Measurements from ENCODE around the gene SLC19A1.
"Not testable (repeated sequence)": the region's sequence is repeated elsewhere in the genome, so short reads cannot be mapped to it uniquely, and the experiment has no call there.

The SLC19A1 gene

DNA sequence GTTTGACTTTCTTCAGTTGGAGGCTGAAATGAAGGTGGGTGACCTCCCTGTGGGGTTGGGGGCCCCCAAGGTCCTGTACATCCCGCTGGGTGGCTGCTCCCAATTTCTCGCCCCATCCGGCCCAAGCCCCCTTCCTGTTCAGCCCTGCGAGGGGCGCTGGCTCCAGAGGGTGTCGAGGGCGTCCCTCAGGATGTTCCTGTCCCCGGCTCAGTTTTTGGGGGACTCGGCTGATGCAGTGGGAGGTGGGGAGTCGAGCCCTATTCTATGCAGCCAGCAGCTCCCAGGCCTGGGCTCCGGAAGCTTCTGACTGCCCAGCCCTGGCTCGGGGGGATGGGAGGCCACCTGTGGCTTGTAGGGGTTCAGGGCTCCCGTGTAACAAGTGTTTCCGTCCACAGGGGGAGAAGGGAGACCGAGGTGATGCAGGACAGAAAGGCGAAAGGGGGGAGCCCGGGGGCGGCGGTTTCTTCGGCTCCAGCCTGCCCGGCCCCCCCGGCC, 38.2 kb downstream of the SLC19A1 start:
- DNase-seq, result no peak

DNA sequence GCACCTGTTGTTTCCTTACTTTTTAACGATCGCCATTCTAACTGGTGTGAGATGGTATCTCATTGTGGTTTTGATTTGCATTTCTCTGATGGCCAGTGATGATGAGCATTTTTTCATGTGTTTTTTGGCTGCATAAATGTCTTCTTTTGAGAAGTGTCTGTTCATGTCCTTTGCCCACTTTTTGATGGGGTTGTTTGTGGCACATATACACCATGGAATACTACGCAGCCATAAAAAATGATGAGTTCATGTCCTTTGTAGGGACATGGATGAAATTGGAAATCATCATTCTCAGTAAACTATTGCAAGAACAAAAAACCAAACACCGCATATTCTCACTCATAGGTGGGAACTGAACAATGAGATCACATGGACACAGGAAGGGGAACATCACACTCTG, 39.0 kb downstream of the SLC19A1 start:
- not testable (repeated sequence) for DNase-seq

DNA sequence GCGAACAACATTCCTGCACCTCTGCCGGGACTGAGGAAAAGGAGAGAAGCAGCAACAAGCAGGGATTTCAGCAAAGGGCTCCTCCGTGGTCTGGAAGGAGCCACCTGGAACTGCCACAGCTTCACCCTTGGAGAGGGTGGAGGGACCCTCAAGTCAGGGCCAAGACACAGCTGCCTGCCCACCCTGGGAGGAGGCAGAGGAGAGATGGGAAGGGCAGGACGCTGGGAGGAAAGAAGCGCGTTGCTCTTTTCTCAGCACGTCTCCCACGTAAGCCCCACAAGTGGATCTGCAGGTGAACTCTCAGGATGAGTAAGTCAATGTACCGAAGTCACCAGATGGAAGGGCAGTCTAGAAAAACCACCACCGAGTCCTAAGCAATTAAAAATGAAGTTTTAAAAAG, 39.6 kb downstream of the SLC19A1 start:
- DNase-seq, result no peak

DNA sequence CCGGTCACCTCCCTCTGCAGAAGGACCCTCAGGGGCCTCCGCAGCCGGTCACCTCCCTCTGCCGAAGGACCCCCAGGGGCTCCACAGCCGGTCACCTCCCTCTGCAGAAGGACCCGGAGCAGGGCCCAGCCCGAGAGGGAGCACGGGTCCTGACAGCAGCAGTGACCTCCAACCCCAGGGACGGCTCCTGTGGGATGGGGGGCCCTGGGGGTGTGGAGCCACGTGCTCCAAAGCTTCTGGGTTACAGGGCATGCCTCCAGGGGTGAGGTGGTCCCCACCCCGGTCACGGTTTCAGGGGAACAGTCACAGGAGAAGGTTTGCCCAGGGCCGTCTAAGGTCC, 40.3 kb downstream of the SLC19A1 start:
- DNase-seq, result no peak

DNA sequence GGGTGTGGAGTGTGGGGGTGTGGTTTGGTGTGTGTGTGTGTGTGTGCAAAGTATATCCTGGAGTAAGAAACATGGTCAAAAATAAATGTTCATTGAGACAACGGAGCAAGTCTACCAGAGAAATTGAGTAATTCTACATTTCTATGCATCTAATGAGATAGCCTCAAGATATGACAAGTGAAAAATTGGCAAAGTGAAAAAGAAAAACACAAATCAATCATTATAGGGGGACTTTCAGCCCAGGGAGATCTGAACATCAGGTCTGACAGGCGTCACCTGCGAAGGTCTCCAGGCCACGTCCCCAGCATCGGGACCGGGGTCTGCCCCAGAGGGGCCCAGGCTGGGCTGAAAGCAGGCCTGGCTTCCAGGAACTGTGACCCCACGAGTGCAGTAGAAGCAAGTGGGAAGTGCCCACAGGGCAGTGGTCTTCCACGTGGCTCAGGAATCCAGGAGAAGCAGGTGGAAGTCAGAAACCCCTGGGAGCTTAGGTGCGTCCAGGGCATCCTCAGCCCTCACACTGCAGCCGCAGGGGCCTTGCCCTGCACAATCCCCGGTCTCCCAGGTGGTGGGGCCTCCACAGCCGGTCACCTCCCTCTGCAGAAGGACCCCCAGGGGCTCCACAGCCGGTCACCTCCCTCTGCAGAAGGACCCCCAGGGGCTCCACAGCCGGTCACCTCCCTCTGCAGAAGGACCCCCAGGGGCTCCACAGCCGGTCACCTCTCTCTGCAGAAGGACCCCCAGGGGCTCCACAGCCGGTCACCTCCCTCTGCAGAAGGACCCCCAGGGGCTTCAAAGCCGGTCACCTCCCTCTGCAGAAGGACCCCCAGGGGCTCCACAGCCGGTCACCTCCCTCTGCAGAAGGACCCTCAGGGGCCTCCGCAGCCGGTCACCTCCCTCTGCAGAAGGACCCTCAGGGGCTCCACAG, 40.9 kb downstream of the SLC19A1 start:
- DNase-seq, result not testable (repeated sequence)

DNA sequence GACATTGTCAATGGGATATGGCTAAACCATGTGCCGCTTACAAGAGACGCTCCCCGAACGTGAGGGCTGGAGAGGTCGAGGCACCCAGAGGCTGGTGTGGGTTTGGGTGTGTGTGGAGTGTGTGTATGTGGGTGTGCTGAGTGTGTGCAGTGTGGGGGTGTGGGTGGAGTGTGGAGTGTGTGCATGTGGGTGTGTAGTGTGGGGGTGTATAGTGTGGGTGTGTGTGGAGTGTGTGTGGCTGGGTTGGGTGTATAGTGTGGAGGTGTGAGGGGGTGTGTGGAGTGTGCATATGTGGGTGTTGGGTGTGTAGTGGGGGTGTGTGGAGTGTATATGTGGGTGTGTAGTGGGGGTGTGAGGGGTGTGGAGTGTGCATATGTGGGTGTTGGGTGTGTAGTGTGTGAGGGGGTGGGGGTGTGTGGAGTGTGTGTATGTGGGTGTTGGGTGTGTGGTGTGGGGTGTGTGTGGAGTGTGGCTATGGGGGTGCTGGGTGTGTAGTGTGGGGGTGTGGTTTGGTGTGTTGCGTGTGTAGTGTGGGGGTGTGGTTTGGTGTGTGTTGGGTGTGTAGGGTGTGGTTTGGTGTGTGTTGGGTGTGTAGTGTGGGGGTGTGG, 42.2 kb downstream of the SLC19A1 start:
- DNase-seq, result no peak

DNA sequence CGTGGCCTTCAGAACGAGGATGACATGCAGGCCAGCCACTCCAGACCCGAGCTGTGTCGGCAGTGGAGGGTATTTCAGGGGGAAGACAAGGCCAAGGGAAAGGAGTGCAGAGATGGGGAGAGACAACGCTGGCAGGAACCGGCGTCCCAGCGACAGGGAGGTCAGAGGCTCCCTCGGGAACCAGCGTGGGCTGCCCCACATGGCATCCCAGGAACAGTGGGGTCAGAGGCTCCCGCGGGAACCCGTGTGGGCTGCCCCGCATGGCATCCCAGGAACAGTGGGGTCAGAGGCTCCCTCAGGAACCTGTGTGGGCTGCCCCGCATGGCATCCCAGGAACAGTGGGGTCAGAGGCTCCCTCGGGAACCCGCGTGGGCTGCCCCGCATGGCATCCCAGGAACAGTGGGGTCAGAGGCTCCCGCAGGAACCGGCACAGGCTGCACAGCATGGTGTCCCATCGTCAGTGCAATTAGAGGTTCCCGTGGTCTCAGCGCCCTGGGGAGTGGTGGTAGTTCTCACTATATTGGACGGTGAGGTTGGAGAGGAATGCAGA, 43.0 kb downstream of the SLC19A1 start:
- DNase-seq, result no peak

DNA sequence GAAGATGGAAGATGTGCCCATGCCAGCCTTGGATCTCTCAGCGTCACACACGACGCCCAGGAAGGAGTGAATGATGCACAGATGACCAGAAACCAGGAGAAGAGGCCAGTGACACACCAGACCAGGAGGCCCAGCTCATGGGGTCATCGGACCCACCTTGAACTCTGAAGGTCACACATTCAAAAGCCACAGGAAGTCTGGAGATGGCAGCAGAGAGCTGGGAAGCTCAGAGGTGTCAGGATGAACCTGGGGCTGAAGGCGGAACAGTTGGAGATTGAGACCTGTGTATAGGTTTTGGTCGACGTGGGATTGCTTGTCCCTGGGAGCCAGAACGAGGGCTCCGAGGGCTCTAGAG, 43.6 kb downstream of the SLC19A1 start:
- DNase-seq, result no peak

DNA sequence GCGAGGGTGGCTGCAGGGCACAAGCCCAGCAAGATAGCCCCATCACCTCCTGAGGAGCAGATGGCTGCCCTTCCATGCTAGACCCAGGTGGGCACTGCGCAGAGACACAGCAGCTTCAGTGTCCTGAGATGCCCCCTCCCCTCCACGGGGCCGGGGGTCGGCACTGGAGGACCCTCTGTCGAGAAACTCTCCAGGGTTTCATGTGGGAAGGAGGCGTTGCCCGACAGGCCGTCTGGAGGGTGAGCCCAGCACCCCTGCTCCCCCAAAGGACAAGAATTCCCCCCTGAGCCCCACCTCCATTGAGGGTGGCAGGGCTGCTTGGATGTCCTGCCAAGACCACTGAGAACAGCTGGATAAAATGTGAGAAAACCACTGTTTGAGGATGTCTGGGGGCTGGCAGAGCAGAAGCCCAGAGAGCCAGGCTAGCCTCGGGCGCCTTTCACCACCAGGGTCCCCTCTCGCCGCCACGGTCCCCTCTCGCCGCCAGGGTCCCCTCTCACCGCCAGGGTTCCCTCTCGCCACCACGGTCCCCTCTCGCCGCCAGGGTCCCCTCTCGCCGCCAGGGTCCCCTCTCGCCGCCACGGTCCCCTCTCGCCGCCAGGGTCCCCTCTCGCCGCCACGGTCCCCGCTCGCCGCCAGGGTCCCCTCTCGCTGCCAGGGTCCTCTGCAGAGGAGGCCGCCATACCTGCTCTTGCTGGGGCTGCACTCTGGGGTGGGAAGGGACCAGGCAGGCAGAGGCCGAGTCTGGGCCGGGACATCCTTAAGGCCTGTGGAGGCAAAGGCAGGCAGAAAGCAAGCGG, 44.2 kb downstream of the SLC19A1 start:
- no peak for DNase-seq

DNA sequence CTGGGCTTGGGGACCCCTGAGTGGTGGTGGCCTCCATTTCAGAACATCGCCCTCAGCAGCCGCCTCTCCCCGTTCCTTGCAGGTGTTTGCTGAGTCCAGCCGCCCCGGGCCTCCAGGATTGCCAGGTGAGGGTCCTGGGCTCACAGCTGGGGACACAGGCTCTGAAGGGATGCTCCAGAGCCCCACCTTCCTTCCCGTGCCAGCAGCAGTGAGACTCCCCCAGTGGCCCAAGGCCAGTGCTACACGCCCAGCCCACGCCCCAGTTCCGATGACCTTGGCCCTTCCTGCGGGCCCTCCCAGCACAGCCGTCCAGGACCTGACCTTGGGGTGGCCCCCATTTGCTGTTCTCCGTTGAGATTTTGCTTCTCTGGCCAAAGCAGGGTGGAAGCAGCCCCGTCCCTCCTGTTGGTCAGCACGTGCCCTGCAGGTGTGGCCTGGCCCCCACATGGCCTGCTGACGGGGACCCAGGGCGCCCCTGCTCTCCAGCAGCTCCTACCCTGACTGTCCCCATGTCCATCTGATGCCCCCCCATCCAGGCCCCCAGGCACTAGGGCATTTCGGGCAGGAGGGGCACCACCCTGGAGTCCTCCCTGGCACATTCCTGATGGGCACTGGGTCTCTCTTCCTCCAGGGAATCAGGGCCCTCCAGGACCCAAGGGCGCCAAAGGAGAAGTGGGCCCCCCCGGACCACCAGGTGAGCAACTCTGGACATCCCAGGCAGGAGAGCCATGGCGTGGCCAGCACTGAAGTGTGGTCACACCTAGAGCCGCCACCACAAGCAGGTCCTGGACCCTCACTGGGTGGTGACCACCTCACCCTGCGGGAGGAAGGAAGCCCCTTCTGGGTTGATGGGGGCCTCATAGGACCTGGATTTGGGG, 45.0 kb downstream of the SLC19A1 start:
- no peak for DNase-seq

DNA sequence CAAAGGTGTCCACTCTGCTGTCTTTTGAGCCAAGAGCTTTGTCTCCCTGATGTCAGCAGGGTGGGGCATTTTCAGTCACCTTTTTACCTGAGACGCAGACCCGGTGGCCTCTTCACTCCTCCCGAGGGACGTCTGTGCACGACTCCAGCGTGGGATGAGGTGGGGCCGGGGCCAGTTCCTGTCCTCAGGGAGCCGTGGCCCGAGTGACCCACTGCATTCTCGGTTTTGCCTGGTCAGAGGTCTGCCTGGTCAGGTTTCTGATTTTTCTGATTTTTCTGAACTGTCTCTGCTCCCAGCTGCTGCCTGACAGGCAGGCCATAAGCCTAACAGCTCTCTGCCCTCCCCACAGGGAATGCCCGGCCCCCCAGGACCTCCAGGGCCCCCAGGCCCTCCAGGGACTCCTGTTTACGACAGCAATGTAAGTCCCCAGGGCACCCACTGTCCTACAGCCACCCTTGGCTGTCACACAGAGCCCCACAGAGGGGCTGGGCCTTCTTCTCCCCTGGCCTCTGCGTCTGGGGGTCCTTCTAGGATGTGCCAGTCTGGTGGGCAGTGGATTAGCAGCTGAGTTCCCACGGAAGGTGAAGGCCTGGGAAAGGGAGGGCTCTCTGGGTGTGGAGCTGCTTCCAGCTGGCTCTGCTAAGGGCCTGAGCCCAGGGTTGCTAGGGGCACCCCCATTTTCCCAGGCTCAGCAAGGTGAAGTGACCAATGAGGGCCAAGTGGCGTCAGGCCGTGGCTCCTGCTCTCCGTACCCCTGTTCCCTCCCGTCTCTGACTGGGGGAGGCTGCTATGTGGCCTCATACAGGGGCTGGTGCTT, 45.9 kb downstream of the SLC19A1 start:
- DNase-seq, result no peak

DNA sequence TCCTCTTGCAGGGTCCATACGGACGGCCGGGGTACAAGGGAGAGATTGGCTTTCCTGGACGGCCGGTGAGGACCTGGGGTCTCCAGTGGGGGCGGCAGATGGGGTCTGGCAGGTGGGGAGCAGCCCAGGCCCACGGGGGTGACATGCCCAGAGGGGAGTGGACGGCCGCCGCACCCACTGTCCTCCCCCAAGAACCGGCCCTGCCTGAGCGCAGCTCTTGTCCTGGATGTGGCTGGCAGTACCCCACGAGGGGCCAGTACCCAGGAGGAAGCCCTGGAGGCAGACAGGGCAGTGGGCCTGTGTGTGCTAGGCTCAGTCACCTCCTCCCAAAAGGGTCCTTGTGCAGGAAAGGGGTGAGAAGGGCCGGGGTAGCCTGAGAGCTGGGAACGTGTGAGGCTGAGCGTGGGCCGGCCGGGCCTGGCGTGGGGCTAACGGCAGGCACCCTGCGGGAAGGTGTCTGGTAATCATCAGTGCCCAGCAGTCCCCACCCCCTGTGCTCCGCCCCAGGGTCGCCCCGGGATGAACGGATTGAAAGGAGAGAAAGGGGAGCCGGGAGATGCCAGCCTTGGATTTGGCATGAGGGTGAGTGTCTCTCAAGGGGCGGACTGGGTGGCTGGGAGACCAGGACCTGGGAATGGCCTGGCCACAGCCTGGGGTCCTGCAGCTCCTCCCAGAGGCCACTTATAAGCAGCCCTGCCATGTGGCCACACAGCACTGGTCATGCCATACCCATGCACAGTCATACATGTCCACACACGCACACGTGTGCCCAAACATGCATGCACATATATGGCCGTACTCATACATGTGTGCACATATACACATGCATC, 47.2 kb downstream of the SLC19A1 start:
- no peak for DNase-seq

DNA sequence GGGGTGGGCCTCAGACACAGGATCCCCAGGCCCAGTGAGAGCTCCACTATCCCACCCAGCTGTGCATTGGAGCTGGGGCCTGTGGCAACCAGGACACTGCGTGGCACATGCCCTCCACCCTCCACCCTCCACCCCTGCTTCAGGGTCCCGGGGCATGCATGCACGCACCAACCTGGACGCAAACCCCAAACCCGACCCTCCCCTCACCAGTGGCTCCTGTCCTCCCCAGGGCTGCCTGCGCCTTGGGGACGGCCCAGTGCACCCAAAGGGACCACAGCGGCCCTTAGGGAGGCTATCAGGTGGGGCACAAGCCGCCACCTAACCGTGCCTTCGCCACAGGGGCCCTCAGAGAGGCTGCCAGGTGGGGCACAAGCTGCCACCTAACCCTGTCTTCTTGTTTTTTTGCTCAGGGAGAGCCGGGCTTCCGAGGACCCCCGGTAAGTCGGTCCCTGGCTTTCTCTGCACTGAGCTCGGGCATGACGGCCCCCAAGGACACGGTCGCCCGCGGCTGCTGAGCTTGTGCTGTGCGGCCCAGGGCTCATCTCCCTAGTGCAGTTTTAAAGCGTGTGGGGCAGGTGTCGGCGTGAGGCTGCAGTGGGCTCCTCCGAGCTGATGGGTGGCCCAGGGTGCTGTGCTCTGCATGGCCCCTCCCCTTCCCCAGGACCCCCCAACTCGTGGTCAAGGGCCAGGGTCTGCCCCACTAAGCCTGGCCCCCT, 47.9 kb downstream of the SLC19A1 start:
- DNase-seq, result no peak

DNA sequence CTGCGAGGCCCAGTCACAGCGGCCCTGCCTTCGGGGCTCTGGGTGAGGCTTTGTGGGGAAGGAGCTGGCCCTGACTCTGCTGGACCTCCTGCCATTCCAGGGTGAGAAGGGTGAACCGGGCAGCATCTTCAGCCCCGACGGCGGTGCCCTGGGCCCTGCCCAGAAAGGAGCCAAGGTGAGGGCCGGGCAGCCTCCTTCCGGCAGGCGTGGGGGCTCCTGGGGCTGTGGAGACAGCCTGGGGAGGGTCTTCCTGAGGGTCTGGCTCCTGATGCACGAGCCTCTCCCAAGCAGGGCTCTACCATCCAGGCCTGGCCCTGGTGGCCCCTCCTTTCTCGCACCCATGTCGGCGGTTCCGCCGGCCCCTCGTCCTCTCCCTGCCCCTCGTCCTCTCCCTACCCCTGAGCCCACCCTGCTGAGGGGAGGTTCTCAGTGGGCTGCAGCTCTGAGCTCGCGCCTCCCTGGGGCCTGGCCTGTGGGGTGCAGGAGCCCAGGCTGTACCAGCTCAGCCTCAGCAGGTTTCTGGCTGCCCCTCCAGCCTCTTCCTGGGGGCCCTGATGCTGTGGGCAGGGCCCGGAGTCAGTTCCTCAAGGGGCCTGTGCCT, 48.7 kb downstream of the SLC19A1 start:
- no peak for DNase-seq

DNA sequence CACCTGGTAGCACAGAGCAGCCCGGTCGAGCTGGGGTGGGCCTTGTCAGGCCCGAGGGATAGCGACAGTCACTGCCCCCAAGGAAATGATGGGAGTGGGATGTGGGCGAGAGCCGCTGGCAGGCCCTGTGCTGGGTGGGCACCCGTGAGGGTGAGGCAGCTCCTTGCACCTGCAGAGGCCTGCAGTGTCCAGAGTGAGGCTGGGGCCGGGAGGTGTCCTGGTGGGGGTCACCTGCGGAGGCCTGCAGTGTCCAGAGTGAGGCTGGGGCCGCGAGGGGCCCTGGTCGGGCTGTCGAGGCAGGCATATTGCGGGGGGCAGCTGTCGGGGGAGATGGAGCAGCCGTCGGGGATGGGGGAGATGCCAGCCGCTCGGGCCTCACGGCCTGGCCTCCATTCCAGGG, 49.5 kb downstream of the SLC19A1 start:
- no peak for DNase-seq

DNA sequence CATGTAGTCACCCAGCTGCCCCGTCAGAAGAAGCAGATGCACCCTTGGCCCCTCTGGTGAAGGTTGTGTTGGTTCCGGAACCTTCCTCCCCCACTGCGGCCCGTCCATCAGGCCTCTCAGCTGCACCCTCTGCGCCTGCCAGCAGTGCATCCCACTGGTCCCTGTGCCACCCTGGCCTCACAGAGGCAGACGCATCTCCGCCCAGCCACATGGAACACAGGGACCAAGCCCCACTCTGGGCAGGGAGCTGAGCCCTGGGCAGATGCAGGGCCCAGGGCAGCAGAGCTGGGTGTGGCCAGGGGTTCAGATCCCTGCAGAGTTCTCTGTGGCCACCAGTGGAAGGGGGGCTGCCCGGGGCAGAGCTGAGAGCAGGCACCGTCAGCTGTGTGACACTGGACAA, 50.6 kb downstream of the SLC19A1 start:
- no peak for DNase-seq

DNA sequence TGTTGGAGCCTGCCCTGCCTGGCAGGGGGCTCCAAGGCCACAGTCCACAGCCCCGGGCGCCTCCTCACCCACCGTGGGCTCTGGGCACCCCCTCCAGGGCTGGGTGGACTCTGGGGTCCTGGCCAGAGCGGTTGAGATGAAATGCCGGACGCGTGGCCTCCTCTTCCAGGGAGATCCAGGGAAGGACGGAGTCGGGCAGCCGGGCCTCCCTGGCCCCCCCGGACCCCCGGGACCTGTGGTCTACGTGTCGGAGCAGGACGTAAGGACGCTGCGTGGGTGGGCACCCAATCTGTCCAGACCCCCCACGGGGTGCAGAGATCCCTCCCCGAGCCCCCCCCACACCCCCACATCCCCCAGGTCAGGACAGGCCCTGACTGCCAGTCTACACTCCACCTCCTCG, 51.2 kb downstream of the SLC19A1 start:
- DNase-seq, result no peak

DNA sequence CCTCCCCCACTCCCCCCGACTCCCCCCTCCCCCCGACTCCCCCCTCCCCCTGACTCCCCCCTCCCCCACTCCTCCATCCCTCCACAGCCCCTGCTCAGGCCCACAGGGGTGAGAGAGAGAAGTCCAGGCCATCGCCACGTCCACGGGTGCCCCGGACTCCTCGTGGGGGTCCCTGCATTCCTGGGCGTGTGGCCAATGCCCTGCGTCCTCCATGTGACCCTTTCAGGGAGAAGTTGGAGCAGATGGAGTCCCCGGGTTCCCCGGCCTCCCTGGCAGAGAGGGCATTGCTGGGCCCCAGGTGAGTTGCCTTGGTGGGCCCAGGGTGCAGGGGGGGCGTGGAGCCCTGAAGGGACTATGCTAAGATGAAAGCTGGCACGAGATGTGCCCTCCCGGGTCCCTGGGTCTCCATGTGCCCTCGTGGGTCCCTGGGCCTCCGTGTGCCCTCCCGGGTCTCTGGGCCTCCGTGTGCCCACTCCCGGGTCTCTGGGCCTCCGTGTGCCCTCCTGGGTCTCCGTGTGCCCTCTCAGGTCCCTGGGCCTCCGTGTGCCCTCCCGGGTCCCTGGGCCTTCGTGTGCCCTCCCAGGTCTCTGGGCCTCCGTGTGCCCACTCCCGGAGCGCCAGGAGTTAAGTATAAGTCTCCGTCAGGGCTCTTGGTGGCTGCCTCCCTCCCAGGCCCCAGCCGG, 52.0 kb downstream of the SLC19A1 start:
- DNase-seq, result no peak

DNA sequence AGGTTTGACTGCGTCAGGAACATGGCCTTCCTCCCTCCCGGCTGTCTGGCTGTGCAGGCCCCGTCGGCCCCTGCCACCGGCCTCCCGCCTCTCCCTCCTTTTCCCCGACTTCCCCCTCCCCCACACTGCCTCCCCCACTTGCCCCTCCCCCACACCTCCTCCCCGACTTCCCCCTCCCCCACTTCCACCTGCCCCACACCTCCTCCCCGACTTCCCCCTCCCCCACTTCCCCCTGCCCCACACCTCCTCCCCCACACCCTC, 52.6 kb downstream of the SLC19A1 start:
- no peak for DNase-seq
